GM06990 (cell line): ENCODE measurements around the gene CALML5.
"Not testable (repeated sequence)": the region's sequence is repeated elsewhere in the genome, so short reads cannot be mapped to it uniquely, and the experiment has no call there.

ENCODE experiments used
- DNase-seq: peaks from one replicate; pipeline ENCODE4 v3.0.0-alpha.2; 2011; ENCODE audit not compliant: insufficient read length; ENCODE audit errors: extremely low read depth
- H3K27me3 ChIP-seq: replicated peaks from 2 replicates; pipeline ENCODE4 v1.6.0; 2011; ENCODE audit warnings: low read length; ENCODE audit not compliant: control insufficient read depth, insufficient read depth
- H3K36me3 ChIP-seq: 2 replicates; pipeline ENCODE4 v1.5.1; 2011; ENCODE audit warnings: low read length; ENCODE audit not compliant: control insufficient read depth, insufficient read depth
- H3K4me3 ChIP-seq: replicated peaks from 2 replicates; pipeline ENCODE4 v1.5.1; 2011; ENCODE audit warnings: low read depth, mild to moderate bottlenecking, control low read depth, low read length
- CTCF ChIP-seq: IDR thresholded peaks from 2 replicates; pipeline ENCODE4 v1.5.1; 2011; ENCODE audit warnings: low read length, control low read depth, mild to moderate bottlenecking, inconsistent platforms; ENCODE audit not compliant: insufficient read depth, poor library complexity, severe bottlenecking

Gene CALML5

DNA sequence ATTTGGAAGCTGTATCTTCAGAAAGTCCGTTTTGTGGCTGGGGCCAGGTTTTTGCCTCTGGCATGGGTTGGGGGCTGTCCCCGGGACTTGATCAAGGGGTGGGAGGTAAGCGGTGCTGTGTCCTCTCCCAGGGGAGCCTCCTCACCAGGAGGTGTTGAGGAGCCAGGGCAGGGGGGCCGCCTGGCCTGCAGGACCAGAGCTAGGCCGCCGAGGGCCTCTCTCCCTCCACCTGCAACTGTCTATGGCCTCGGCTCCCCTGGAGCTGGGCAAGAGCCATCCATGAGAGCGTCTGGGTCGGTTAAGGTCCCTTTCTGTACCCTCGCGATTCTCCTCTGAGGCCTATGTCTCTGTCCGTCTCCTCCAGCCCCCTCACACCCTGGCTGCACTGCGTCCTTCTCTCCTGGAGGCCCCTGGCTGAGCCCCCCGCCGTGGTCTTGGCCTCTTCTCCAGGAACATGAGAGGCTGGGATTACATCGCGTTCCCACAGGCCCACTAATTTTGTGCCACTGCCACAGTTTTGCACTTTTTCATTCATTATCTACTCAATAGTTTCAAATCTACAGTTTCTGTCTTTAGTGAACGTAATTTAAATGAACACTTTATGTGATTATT lies 20.6 kb downstream of the CALML5 start:
- Histone ChIP-seq H3K27me3 (no peaks in the 10 kb centered on the region; the same call in 1 of the 2 replicates), H3K4me3 (no peak overlapping the region), H3K36me3 (no peaks in the 10 kb centered on the region)
- no peak for TF ChIP-seq CTCF
- DNase-seq: no peak

GRCh38 chr10:5477948-5478693 lies 21.2 kb downstream of the CALML5 start:
- TF ChIP-seq CTCF: no peak

DNA sequence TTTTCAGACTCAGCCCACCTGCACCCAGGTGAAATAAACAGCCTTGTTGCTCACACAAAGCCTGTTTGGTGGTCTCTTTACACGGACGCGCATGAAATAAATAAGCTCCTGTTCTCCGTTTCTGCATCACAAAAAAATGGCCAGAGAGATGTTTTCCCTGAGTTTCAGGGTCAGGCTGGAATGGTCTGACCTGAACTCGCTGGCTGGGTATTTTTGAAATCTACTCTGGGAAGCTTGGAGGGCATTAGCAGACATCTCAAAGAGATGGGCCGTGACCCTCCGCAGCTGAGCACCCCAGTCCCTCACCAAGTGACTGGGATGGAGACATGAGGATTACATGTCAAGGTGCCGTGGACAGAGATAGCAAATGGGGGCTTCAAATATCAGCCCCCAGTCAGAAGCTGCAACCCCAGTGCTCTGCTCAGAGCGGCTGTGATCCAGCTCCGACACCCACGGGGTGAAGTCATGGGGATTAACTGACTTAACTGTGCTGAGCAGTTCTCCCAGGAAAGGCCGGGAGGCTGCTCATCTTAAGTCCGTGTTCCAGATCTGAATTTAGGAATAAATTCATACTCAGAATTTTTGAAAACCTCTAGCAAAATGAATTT lies 22.3 kb downstream of the CALML5 start:
- Histone ChIP-seq H3K27me3 (no peaks in the 10 kb centered on the region; the same call in 1 of the 2 replicates), H3K36me3 (no peaks in the 10 kb centered on the region), H3K4me3 (no peak overlapping the region)
- DNase-seq: no peak
- no peak for TF ChIP-seq CTCF

More at GRCh38 chr10:5477948-5478693, 21.2 kb downstream of the CALML5 start:
- Histone ChIP-seq H3K36me3 (no peaks in the 10 kb centered on the region), H3K4me3 (no peak overlapping the region), H3K27me3 (no peaks in the 10 kb centered on the region; the same call in 1 of the 2 replicates)
- no peak for DNase-seq

DNA sequence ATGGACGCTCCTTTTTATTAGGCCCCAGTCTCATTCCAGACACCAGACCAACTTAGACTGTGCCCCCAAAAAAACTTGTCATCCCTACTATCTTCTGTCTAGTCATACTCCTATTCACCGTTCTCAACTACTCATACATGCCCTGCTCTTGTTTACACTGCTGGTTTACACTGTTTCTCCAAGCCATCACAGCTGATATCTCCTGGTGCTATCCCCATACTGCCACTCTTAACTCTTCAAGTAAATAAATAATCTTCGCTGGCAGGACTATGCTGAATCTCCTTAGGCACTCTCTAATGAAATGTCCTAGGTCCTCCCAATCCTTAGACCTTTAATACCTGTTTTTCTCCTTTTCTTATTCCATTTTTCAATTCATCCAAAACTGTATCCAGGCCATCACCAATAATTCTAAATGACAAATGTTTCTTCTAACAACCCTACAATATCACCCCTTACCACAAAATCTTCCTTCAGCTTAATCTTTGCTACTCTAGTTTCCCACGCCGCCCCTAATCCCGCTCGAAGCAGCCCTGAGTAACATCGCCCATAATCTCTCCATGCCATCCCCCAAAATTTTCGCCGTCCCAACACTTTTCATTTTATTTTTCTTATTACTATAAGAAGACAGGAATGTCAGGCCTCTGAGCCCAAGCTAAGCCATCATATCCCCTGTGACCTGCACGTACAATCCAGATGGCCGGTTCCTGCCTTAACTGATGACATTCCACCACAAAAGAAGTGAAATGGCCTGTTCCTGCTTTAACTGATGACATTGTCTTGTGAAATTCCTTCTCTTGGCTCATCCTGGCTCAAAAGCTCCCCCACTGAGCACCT lies 23.2 kb downstream of the CALML5 start:
- not testable (repeated sequence) for H3K4me3 ChIP-seq, H3K36me3 ChIP-seq, H3K27me3 ChIP-seq, DNase-seq

DNA sequence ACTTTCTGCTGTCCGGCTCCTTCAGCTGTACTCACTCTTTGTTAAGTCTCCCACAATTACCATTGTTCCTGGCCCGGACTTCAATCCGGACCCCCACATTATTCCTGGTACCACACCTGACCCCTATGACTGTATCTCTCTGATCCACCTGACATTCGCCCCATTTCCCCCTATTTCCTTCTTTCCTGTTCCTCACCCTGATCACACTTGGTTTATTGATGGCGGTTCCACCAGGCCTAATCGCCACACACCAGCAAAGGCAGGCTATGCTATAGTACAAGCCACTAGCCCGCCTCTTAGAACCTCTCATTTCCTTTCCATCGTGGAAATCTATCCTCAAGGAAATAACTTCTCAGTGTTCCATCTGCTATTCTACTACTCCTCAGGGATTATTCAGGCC lies 24.3 kb downstream of the CALML5 start:
- H3K4me3 ChIP-seq, H3K36me3 ChIP-seq, H3K27me3 ChIP-seq, DNase-seq: not testable (repeated sequence)

DNA sequence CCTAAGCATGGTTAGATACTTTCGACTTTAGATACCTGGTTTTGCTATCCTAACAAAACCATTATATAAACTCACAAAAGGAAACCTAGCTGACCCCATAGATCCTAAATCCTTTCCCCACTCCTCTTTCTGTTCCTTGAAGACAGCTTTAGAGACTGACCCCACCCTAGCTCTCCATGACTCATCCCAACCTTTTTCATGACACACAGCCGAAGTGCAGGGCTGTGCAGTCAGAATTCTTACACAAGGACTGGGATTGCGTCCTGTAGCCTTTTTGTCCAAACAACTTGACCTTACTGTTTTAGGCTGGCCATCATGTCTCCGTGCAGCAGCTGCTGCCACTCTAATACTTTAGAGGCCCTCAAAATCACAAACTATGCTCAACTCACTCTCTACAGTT lies 24.7 kb downstream of the CALML5 start:
- not testable (repeated sequence) for H3K27me3 ChIP-seq, H3K36me3 ChIP-seq, DNase-seq, H3K4me3 ChIP-seq
